ENCODE results near the gene SFMBT2. TPM values are rescaled to one million over a fixed set of nuclear protein-coding genes. Genes with fewer than 3 reads are reported as not detected.

SFMBT2 gene
- total RNA-seq, 1 experiment from 2014 or later, result 1.3 TPM

DNA sequence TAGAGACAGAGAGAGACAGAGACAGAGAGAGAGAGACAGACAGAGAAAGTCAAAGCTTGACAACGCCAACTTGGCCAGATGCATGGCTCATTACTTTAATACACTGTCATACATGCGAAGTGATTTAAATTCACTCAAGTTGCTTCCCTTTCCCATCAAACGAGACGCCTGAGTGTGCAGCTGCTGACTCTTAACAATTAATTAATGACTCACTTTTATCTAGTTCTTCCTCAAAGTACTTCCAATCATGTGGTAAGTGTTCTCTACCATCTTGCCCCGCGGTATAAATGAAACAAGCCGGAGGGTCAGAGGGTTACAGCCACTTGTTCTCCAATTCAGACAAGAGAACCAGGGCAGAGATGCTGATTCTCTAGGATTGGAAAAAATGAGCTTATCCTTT is 90.8 kb downstream of the SFMBT2 start:
- ChIA-PET POLR2A (no interaction called here), CTCF (no interaction called here)
- no peak for ATAC-seq
- no peak overlapping the region for H3K4me3 ChIP-seq (ENCODE audit: low read depth in 2 of 2, low read length in 2 of 2)
- no peaks in the 10 kb centered on the region for H3K36me3 ChIP-seq (ENCODE audit: control insufficient read depth, insufficient read depth, low read length)
- H3K9me3 ChIP-seq (ENCODE audit: control insufficient read depth, insufficient read depth, low read depth, low read length), result no peaks in the 10 kb centered on the region
- 0 out of 2 replicates have a peak overlapping the region, but pooled peaks have one; percentile 23 for H3K27ac ChIP-seq (ENCODE audit: low read length)
- H3K27me3 ChIP-seq (ENCODE audit: control insufficient read depth, insufficient read depth, low read length), result no peaks in the 10 kb centered on the region
- no peak for TF ChIP-seq SIN3A (IDR thresholded peaks at IDR 0.05; ENCODE audit: borderline replicate concordance, insufficient read depth, low read depth, low read length)
- no peaks in the 10 kb centered on the region; the same call in 1 of the 2 replicates for H3K4me1 ChIP-seq (ENCODE audit: control insufficient read depth, insufficient read depth, low read length)
- BruUV-seq (replicated peaks), result no TSS peak
- intact Hi-C loops (cut with micrococcal nuclease; ENCODE audit: unreplicated experiment), result no loop called here
- DNase-seq (ENCODE audit: low read depth, low spot score), result no peak
- in situ Hi-C loops (cut with HindIII; ENCODE audit: low pct_unique_long_range_greater_than_20kb, low sequenced_read_pairs), result no loop called here

DNA sequence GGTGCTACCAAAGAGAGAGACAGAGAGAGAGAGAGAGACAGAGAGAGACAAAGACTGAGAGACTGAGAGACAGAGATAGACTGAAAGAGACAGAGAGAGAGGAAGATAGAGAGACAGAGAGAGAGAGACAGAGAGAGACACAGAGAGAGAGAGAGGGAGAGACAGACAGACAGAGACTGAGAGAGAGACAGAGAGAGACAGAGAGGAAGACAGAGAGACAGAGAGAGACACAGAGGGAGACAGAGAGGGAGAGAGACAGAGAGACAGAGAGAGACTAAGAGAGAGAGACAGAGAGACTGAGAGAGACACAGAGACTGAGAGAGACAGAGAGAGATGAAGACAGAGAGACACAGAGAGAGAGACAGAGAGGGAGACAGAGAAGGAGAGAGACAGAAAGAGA is 91.2 kb downstream of the SFMBT2 start:
- DNase-seq (ENCODE audit: low read depth, low spot score) (no peak), ATAC-seq (no peak)
- intact Hi-C loops (cut with micrococcal nuclease; ENCODE audit: unreplicated experiment) (no loop called here), in situ Hi-C loops (cut with HindIII; ENCODE audit: low pct_unique_long_range_greater_than_20kb, low sequenced_read_pairs) (no loop called here)
- ChIA-PET POLR2A (no interaction called here), CTCF (no interaction called here)
- no TSS peak for BruUV-seq (replicated peaks)
- TF ChIP-seq SIN3A (IDR thresholded peaks at IDR 0.05; ENCODE audit: borderline replicate concordance, insufficient read depth, low read depth, low read length) (no peak), TCF7L2 (IDR thresholded peaks at IDR 0.05; ENCODE audit: low read depth, low read length) (no peak), POLR2AphosphoS5 (IDR thresholded peaks at IDR 0.05; ENCODE audit: low read depth, low read length) (no peak)
- TF ChIP-seq, protein P1, sequence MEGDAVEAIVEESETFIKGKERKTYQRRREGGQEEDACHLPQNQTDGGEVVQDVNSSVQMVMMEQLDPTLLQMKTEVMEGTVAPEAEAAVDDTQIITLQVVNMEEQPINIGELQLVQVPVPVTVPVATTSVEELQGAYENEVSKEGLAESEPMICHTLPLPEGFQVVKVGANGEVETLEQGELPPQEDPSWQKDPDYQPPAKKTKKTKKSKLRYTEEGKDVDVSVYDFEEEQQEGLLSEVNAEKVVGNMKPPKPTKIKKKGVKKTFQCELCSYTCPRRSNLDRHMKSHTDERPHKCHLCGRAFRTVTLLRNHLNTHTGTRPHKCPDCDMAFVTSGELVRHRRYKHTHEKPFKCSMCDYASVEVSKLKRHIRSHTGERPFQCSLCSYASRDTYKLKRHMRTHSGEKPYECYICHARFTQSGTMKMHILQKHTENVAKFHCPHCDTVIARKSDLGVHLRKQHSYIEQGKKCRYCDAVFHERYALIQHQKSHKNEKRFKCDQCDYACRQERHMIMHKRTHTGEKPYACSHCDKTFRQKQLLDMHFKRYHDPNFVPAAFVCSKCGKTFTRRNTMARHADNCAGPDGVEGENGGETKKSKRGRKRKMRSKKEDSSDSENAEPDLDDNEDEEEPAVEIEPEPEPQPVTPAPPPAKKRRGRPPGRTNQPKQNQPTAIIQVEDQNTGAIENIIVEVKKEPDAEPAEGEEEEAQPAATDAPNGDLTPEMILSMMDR (IDR thresholded peaks at IDR 0.05), result no peak
- TF ChIP-seq, protein P2, sequence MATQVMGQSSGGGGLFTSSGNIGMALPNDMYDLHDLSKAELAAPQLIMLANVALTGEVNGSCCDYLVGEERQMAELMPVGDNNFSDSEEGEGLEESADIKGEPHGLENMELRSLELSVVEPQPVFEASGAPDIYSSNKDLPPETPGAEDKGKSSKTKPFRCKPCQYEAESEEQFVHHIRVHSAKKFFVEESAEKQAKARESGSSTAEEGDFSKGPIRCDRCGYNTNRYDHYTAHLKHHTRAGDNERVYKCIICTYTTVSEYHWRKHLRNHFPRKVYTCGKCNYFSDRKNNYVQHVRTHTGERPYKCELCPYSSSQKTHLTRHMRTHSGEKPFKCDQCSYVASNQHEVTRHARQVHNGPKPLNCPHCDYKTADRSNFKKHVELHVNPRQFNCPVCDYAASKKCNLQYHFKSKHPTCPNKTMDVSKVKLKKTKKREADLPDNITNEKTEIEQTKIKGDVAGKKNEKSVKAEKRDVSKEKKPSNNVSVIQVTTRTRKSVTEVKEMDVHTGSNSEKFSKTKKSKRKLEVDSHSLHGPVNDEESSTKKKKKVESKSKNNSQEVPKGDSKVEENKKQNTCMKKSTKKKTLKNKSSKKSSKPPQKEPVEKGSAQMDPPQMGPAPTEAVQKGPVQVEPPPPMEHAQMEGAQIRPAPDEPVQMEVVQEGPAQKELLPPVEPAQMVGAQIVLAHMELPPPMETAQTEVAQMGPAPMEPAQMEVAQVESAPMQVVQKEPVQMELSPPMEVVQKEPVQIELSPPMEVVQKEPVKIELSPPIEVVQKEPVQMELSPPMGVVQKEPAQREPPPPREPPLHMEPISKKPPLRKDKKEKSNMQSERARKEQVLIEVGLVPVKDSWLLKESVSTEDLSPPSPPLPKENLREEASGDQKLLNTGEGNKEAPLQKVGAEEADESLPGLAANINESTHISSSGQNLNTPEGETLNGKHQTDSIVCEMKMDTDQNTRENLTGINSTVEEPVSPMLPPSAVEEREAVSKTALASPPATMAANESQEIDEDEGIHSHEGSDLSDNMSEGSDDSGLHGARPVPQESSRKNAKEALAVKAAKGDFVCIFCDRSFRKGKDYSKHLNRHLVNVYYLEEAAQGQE (IDR thresholded peaks at IDR 0.05; ENCODE audit: insufficient read depth in 1 of 2, low read depth in 2 of 2, low read length in 1 of 2), result no peak
- H3K36me3 ChIP-seq (ENCODE audit: control insufficient read depth, insufficient read depth, low read length), result no peaks in the 10 kb centered on the region
- no peak overlapping the region for H3K4me3 ChIP-seq (ENCODE audit: low read depth in 2 of 2, low read length in 2 of 2)
- H3K9me3 ChIP-seq (ENCODE audit: control insufficient read depth, insufficient read depth, low read depth, low read length), result no peaks in the 10 kb centered on the region
- H3K4me1 ChIP-seq (ENCODE audit: control insufficient read depth, insufficient read depth, low read length), result no peaks in the 10 kb centered on the region; the same call in 1 of the 2 replicates
- no peaks in the 10 kb centered on the region for H3K27me3 ChIP-seq (ENCODE audit: control insufficient read depth, insufficient read depth, low read length)
- 0 out of 2 replicates have a peak overlapping the region, but pooled peaks have one; percentile 29 for H3K27ac ChIP-seq (ENCODE audit: low read length)

DNA sequence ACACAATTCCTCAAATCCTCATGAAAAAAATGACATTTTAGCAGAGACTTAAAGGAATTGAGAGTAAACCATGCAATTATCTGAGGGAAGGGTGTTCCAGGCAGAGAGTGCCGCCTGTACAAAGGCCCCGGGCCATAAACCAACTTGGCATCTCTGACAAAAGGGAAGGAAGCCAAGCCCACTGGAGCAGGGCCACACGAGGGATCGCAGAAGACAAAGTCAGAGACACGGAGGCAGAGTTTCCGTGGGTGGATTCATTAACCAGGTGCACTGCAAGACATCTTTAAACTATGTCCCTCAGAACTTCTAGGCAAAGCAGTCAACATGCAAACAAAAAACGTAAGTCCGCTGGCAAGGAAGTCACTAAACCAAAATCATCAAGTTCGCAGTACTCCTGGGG is 92.0 kb downstream of the SFMBT2 start:
- DNase-seq (ENCODE audit: low read depth, low spot score), result no peak
- H3K9me3 ChIP-seq (ENCODE audit: control insufficient read depth, insufficient read depth, low read depth, low read length), result no peaks in the 10 kb centered on the region
- in situ Hi-C loops (cut with HindIII; ENCODE audit: low pct_unique_long_range_greater_than_20kb, low sequenced_read_pairs), result no loop called here
- no peak overlapping the region for H3K4me3 ChIP-seq (ENCODE audit: low read depth in 2 of 2, low read length in 2 of 2)
- no peaks in the 10 kb centered on the region; the same call in 1 of the 2 replicates for H3K4me1 ChIP-seq (ENCODE audit: control insufficient read depth, insufficient read depth, low read length)
- ATAC-seq, result no peak
- no peaks in the 10 kb centered on the region for H3K36me3 ChIP-seq (ENCODE audit: control insufficient read depth, insufficient read depth, low read length)
- POLR2A ChIA-PET, result no interaction called here
- intact Hi-C loops (cut with micrococcal nuclease; ENCODE audit: unreplicated experiment), result no loop called here
- CTCF ChIA-PET, result no interaction called here
- BruUV-seq (replicated peaks), result no TSS peak
- TF ChIP-seq, protein P2 (IDR thresholded peaks at IDR 0.05; ENCODE audit: insufficient read depth in 1 of 2, low read depth in 2 of 2, low read length in 1 of 2), result no peak
- TF ChIP-seq, protein P1 (IDR thresholded peaks at IDR 0.05), result no peak
- TF ChIP-seq TCF7L2 (IDR thresholded peaks at IDR 0.05; ENCODE audit: low read depth, low read length) (no peak), POLR2AphosphoS5 (IDR thresholded peaks at IDR 0.05; ENCODE audit: low read depth, low read length) (no peak), SIN3A (IDR thresholded peaks at IDR 0.05; ENCODE audit: borderline replicate concordance, insufficient read depth, low read depth, low read length) (no peak)
- no peaks in the 10 kb centered on the region for H3K27me3 ChIP-seq (ENCODE audit: control insufficient read depth, insufficient read depth, low read length)
- H3K27ac ChIP-seq (ENCODE audit: low read length), result no peak overlapping the region

Measured in Panc1 (cell line).